Stimulated activated CD4-positive, alpha-beta T cell treated with anti-CD3 and anti-CD28 coated beads, Interleukin-2, amount 100 ng/mL, for 48 hours (primary cell): Measurements from ENCODE around the gene KANK3.
"Not testable (repeated sequence)": the region's sequence is repeated elsewhere in the genome, so short reads cannot be mapped to it uniquely, and the experiment has no call there.

Experiments used
- DNase-seq, 2 donors: peaks; one replicate each; pipeline ENCODE4 v3.0.0-alpha.2; 2020

KANK3 gene

DNA sequence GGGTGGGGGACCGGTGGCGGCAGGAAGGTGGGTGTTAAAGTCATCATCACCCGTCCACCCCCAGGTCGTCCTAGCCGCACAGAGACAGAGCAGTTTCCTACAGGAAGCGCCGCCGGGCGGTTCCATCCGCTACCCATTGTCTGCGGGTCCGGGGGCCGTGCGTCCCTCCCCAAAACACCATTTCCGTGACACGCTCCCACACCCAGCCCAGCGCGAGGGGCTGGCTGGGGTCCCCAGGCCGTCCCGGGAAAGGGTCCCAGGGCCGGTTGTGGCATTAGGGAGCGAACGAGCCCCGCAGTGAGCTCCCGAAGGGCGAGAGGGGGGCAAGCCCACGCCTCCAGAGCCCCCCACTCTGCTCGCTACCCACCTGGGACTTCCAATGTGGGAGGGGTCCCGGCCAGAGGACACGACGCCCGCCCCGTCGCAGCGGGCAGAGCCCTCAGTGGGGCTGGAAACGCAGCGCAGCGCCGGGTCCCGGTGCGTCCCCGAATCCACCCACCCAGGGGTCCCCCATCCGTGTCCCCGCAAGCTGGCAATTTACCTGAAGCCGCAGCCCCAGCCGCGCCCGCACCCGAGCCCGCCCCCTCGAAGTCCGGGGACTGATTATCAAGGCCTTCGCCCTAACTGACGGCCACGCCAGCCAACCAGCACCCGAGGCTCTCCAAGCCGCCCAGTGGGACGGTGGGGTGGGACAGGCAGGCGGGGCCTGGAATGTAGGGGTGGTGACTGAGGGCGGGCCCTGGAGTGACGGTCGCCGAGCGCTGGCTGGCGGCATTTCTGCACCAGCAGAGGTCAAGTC, at the start of gene KANK3:
Gene KANK3 (minus strand): TSS at position 579 of the 799 bp plus-strand sequence. CDS start 5,434 bp downstream, outside the sequence.
- DNase-seq = peak; percentile 90

DNA sequence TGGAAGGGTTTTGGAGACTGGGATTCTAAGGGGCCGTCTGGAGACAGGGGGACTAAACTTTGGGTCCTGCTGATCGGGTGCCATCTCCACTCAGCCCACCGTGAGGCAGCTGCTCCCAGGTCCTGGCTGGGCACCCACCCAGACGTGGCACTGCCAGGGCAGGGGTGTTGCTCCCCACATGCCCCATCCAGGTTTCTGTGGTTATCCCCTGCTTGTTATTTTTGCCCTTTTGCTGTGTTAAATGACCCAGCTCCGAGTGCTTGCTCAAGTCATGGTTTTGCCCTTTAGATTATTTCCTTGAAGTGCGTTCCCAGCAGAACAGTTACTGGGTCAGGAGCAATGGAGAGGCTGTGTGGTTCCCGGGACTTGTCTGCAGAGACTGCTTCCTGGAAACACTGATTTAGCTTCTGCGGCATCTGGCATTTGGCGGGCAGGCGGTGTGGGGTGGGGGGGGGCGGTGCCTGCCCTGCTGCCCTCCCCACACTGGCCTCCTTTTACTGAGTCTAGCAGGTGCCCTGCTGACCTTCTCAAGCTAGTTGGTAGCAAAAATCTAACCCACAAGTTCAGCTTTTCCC, 49.0 kb upstream of the KANK3 start:
- no peak for DNase-seq

GRCh38 chr19:8391198-8392016, 48.3 kb upstream of the KANK3 start:
- no peak for DNase-seq

GRCh38 chr19:8390617-8390981, 47.5 kb upstream of the KANK3 start:
- peak; percentile 94 to 97 for DNase-seq

DNA sequence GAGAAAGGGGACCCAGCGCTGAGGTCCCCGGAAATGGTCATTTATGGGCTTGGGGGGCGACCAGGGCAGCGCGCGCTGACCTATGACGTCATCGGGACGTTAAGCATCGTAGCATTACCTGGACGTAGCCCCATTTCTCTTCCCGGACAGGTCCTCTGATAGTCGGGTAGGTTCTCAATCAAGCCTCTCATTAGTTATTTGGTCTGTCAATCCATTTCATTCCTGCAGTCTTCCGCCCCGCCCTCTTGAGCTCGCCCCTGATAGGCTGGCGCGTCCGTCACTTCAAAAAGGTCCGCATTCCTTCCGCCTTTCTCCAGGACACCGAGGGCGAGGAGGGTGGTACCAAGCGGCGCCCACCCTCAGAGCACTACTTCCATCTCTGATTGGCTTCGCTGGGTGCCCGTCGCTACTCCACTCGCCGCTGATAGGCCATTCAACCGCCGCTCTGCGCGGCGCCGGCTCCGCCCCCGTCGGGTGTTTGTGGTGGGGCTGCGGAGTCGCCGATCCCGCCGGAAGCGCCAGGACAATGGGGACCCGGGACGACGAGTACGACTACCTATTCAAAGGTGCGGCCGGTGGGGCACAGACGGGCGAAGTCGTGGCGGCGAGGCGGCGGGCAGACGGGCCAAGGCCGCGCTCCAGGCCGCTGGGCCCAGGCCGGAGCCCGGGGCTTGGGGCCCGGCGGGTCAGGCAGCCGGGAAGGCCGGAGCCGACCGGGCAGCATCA, 47.0 kb upstream of the KANK3 start, which contains the start of gene RAB11B:
Gene RAB11B (plus strand): TSS at position 470 of the 726 bp plus-strand sequence. CDS start 57 bp downstream, at position 527.
- peak; percentile 96 for DNase-seq

DNA sequence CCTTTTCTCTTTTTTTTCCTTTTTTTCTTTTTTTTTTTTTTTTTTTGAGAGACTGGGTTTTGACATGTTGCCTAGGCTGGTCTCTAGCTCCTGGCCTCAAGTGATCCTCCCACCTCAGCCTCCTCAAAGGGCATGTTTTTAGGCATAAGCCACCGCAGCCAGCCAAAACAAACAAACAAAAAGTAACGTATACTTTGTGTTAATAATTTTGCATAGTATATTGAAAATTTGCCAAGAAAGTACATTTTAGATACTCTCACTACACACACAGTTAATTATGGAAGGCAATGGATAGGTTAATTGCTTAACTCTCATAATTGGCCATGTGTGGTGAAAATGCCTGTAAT, 45.5 kb upstream of the KANK3 start:
- DNase-seq = no peak

GRCh38 chr19:8387688-8388611, 44.9 kb upstream of the KANK3 start:
- DNase-seq = no peak

GRCh38 chr19:8386990-8387389, 43.9 kb upstream of the KANK3 start:
- no peak for DNase-seq

DNA sequence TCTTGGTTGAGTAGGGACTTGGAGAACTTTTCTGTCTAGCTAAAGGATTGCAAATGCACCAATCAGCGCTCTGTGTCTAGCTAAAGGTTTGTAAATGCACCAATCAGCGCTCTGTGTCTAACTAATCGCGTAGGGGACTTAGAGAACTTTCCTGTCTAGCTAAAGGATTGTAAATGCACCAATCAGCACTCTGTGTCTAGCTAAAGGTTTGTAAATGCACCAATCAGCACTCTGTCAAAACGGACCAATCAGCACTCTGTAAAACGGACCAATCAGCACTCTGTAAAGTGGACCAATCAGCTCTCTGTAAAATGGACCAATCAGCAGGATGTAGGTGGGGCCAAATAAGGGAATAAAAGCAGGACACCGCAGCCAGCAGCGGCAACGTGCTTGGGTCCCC, 43.4 kb upstream of the KANK3 start:
- DNase-seq = not testable (repeated sequence)

- not testable (repeated sequence) for DNase-seq
These were observed 42.5 kb upstream of the KANK3 start for GRCh38 chr19:8385566-8385965.

- not testable (repeated sequence) for DNase-seq
These were observed 42.0 kb upstream of the KANK3 start for GRCh38 chr19:8385103-8385502.

DNA sequence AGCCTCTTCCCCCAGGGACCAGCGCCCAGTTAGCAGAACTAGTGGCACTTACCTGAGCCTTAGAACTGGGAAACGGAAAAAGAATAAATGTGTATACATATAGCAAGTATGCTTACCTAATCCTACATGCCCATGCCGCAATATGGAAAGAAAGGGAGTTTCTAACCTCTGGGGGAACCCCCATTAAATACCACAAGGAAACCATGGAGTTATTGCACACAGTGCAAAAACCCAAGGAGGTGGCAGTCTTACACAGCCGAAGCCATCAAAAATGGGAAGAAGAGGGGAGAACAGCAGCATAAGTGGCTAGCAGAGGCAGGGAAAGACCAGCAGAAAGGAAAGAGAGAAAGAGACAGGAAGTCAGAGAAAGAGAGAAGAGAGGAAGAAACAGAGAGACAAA, 41.5 kb upstream of the KANK3 start:
- not testable (repeated sequence) for DNase-seq

- DNase-seq = not testable (repeated sequence)
These were observed 36.3 kb upstream of the KANK3 start for GRCh38 chr19:8379156-8379891.

- DNase-seq = no peak
These were observed 34.5 kb upstream of the KANK3 start for GRCh38 chr19:8377598-8377997.

DNA sequence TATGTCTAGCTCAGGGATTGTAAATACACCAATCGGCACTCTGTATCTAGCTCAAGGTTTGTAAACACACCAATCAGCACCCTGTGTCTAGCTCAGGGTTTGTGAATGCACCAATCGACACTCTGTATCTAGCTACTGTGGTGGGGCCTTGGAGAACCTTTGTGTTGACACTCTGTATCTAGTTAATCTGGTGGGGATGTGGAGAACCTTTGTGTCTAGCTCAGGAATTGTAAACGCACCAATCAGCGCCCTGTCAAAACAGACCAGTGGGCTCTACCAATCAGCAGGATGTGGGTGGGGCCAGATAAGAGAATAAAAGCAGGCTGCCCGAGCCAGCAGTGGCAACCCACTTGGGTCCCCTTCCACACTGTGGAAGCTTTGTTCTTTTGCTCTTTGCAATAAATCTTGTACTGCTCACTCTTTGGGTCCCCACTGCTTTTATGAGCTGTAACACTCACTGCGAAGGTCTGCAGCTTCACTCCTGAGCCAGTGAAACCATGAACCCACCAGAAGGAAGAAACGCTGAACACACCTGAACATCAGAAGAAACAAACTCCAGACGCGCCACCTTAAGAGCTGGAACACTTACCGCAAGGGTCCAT, 33.4 kb upstream of the KANK3 start:
- DNase-seq = not testable (repeated sequence)

DNA sequence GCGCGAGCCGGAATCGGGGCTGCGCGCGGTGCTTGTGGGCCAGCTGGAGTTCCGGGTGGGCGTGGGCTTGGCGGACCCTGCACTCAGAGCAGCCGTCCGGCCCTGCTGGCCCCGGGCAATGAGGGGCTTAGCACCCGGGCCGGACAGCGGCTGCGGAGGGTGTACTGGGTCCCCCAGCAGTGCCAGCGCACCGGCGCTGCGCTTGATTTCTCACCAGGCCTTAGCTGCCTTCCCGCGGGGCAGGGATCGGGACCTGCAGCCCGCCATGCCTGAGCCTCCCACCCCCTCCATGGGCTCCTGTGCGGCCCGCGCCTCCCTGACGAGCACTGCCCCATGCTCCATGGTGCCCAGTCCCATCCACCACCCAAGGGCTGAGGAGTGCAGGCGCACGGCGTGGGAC, 32.7 kb upstream of the KANK3 start:
- DNase-seq = not testable (repeated sequence)

DNA sequence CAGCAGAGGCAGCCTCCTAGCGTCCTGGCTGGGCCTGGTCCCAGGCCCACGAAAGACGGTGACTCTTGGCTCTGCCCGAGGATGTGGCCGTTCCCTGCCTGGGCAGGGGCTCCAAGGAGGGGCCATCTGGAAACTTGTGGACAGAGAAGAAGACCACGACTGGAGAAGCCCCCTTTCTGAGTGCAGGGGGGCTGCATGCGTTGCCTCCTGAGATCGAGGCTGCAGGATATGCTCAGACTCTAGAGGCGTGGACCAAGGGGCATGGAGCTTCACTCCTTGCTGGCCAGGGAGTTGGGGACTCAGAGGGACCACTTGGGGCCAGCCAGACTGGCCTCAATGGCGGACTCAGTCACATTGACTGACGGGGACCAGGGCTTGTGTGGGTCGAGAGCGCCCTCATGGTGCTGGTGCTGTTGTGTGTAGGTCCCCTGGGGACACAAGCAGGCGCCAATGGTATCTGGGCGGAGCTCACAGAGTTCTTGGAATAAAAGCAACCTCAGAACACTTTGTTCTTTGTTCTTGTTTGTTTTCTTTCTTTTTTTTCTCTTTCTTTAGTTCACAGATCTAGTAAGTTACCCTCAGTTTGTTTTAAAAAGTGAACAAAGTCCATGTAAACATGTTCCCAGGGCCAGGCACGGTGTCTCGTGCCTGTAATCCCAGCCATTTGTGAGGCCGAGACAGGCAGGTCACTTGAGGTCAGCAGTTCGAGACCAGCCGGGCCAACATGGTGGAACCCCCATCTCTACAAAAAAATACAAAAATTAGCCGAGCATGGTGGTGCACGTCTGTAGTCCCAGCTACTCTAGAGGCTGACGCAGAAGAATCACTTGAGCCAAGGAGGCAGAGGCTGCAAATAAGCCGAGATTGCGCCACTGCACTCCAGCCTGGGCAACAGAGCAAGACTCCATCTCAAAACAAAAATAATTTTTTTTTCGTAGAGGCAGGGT, 31.1 kb upstream of the KANK3 start:
- no peak for DNase-seq

DNA sequence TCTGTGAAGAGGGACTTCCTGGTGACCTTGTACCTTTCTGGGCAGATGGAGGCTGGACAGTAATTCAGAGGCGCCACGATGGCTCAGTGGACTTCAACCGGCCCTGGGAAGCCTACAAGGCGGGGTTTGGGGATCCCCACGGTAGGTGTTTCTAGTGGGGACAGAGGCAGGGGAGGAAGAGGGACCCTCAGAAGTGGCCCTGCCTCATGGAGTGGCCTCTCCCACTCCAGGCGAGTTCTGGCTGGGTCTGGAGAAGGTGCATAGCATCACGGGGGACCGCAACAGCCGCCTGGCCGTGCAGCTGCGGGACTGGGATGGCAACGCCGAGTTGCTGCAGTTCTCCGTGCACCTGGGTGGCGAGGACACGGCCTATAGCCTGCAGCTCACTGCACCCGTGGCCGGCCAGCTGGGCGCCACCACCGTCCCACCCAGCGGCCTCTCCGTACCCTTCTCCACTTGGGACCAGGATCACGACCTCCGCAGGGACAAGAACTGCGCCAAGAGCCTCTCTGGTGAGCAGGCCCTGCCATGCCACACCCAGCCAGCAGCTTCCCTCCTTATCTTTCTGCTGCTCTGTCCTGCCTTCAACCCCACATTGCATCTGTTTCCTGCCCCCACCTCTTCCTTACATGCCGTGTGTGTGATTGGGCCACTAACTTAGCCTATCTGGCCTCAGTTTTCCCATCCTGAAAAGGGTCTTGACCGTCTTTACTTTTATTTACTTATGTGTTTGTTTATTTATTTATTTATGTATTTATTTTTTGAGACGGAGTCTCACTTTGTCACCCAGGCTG, 28.1 kb upstream of the KANK3 start:
- no peak for DNase-seq
